HG03342 (cell line): ENCODE measurements around the gene PAQR9.

Experiments
- ATAC-seq: cut with Tn5 transposase; IDR thresholded peaks from one replicate; pipeline ENCODE4 v1.9.1; 2021; ENCODE audit warnings: mild to moderate bottlenecking, moderate library complexity; ENCODE audit not compliant: unreplicated experiment

The PAQR9 gene

DNA sequence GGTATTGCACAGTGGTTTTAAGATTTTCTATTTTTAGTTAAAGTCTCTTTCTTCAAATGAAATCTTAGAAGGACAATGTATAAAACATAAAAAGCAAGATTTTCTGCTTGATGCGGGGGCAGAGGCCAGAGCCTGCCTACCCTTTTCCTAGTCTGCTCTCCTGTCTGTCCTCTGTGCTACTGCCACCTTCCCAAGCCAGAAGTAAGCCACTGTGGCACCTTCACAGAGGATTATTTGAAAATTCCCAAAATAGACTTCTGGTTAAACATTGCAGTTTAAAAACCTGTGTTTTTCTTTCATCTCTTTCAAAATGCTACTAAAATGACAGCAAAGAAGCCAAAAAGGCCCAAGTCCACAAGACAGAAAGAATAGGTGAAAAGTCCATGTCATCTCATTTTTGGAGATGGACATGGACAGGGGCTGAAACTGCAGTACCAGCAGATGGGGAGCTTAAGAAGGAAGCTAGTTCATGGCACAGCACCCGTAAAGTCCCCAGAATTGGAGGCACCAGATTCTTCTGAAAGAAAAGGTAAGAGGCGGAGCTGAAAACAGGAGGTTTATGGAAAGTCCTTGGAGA, 37.0 kb downstream of the PAQR9 start:
- no peak for ATAC-seq

- no peak for ATAC-seq
Observed at GRCh38 chr3:142925140-142925539, 38.3 kb downstream of the PAQR9 start.

DNA sequence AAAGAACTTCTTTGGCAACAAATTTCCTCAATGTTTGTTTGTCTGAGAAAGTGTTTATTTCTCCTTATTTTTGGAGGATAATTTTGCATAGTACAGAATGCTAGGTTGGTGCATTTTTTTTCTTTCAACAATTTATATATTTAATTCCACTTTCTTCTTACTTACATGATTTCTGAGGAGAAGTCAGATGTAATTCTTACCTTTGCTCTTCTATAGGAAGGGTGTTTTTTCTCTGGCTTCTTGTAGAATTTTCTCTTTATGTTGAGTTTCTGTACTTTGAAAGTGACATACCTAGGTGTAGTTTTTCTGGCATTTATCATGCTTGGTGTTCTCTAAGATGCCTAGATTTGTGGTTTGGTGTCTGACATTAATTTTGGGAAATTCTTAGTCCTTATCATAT, 39.8 kb downstream of the PAQR9 start:
- ATAC-seq, result no peak

DNA sequence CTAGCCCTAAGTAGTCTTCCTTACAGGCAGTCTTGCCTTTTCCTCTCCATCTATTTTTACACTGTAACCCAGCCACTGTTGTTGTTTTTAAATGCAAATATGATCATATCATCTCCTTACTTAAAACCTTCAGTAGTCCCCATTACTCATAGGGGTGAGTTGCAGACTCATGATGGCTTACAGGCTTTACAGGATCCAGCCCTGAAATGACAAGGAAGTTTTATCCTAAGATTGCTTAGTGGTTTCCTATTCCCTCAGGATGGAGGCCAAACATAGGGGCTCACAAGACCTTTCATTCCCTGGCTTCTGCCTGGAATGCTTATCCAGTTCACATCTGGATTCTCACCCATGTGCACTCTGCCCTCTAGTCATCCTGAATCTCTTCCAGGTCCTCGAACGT, 46.9 kb downstream of the PAQR9 start:
- ATAC-seq, result no peak

- no peak for ATAC-seq
Observed at GRCh38 chr3:142915636-142916035, 47.8 kb downstream of the PAQR9 start.

DNA sequence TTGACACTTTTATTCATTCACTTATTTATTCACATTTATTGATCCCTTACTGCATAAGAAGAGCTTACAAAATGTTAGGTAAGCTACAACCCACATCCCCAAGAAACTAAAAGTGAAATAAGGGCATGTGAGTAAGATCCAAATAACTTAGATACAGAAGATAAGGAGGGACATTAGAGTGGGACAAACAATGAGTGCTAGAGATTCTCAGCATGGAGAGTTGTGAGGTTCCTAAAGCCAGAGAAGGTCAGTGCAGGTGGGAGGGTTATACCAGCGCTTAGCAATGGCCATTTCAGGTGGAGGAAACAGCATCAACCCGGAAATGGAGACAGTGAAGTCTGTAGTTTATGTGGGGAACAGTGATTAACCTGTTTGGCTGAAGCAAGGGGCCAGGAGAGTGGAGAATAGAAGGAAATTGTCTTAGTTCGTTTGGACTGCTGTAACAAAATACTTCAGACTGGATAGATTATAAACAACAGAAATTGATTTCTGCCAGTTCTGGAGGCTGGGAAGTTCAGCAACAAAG, 49.1 kb downstream of the PAQR9 start:
- no peak for ATAC-seq

- ATAC-seq, result no peak
Observed at GRCh38 chr3:142913432-142913831, 50.0 kb downstream of the PAQR9 start.

DNA sequence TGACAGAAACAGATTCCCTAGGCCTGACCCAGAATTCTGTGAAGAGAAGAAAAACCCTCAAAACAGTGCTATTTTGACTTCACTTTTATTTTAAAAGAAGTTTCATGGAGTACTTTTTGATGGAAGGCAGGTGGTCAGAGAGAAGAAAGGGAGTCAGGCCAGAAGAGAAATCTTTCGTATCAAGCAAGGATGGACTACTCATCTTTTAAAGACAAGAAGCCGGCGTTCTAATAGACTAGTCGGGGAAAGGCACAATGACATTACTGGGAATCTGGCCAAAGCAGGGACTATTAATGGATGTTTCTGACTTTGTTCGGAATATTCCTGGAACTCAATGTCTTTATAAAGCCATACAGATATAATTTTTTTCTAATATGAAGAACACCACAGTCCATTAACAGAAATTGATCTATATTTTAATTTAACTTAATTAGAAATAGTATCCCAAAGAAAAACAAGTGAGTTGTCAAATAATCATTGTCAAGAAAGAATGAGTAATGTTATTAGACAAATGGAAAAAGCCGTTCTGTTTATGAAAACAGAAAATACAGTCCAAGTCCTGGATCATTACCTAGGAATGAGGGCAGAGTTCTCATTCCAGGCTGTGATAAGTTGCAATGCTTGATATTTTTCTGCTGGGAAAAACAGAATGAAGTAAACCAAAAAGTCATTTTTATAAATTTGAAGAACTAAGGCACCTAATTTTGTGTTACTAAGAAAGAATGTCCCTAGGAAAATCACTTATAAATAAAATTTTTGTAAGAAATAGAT, 50.9 kb downstream of the PAQR9 start:
- no peak for ATAC-seq
